Calu3 (cell line): Measurements from ENCODE around the gene TLCD3A. TPM values are rescaled to one million over a fixed set of nuclear protein-coding genes. Genes with fewer than 3 reads are reported as not detected.

ENCODE experiments used
- BruUV-seq: library from RNA; stranded (reverse); fragments of 400-500 nt; replicated peaks from 2 replicates; lab custom pipeline; 2021; lab: Mats Ljungman, UMichigan
- CTCF ChIA-PET: fragments of 300-600 bp; sonication (Branson Sonifier 250); formaldehyde crosslinking; loops from one replicate; lab custom pipeline; 2022; ENCODE audit warnings: antibody characterized with exemption; lab: Charles Lee
- DNase-seq: peaks from one replicate; pipeline ENCODE4 v3.0.0; 2022
- H3K27ac Mint-ChIP-seq: one replicate; pipeline ENCODE4 v1.8.0; 2022; ENCODE audit warnings: mixed read lengths; ENCODE audit not compliant: unreplicated experiment
- H3K27me3 Mint-ChIP-seq: one replicate; pipeline ENCODE4 v1.8.0; 2022; ENCODE audit warnings: mixed read lengths; ENCODE audit not compliant: unreplicated experiment
- H3K36me3 Mint-ChIP-seq: one replicate; pipeline ENCODE4 v1.8.0; 2022; ENCODE audit warnings: mild to moderate bottlenecking, moderate library complexity, mixed read lengths; ENCODE audit not compliant: insufficient read depth, unreplicated experiment
- H3K4me1 Mint-ChIP-seq: one replicate; pipeline ENCODE4 v1.8.0; 2022; ENCODE audit warnings: mild to moderate bottlenecking, low read depth, mixed read lengths; ENCODE audit not compliant: unreplicated experiment
- H3K4me3 Mint-ChIP-seq: one replicate; pipeline ENCODE4 v1.8.0; 2022; ENCODE audit warnings: mild to moderate bottlenecking, low read depth, moderate library complexity, mixed read lengths; ENCODE audit not compliant: unreplicated experiment
- H3K9me3 Mint-ChIP-seq: one replicate; pipeline ENCODE4 v1.8.0; 2022; ENCODE audit warnings: low read depth, mixed read lengths; ENCODE audit not compliant: unreplicated experiment
- CTCF ChIP-seq: fragments of 200-600 bp; IDR thresholded peaks from one replicate; pipeline ENCODE4 v1.8.0; 2022; ENCODE audit warnings: antibody characterized with exemption; ENCODE audit not compliant: unreplicated experiment
- intact Hi-C: fragments of 100-400 bp; cut with micrococcal nuclease; formaldehyde crosslinking; loops from one replicate; pipeline ENCODE4 v1.10.0; 2022; ENCODE audit not compliant: unreplicated experiment
- total RNA-seq: library from RNA; stranded (reverse); gene quantifications from 2 replicates; pipeline ENCODE4 v1.2.3, GENCODE V29; 2022

The TLCD3A gene
- total RNA-seq, 1 experiment from 2014 or later = 20.3 TPM

DNA sequence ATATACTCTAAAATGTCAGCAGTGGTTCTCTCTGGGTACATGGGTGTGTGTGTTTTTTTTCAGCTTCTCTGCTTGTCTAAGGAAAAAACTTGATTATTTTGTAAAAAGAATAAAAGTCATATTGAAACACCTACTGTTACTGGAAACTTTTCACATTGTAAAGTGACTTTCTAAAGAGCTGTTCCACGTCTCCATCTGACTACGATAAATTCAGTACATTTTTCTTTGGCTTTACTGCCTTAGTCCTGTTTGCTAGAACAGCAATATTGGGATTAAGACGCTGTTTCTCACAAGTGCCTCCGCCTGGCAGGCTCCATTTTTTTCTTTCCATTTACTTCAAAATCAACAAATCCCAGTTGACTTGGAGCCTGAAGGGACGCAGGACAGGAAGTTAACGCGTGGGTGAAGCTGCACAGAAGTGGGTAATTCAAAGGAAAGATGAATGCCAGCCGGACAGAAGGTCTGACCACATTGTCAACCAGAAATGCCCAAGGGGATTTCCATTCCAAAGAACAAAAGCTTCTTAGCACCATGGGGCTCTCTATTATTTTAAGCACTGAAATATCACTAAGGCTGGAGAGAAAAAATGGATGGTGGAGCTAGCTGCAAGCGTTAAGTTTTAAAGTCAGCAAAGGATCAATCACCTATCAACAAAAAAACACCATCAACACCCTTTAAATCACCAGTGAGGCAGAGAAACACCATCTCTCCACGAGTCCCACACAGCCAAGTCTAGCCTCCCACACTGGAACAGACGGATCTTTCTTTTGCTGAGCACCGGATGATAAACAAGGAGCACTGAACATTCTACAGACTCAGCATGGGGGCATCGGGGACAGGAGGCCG, 41.3 kb downstream of the TLCD3A start:
- Mint-ChIP-seq H3K27ac (no peak overlapping the region), H3K4me1 (no peaks in the 10 kb centered on the region), H3K4me3 (no peak overlapping the region), H3K27me3 (no peaks in the 10 kb centered on the region), H3K36me3 (peaks cover 35% of the 10 kb centered on the region), H3K9me3 (no peaks in the 10 kb centered on the region)
- CTCF ChIA-PET = no interaction called here
- intact Hi-C loops = no loop called here
- no TSS peak for BruUV-seq
- no peak for TF ChIP-seq CTCF
- no peak for DNase-seq

GRCh38 chr17:774313-774584, 41.9 kb downstream of the TLCD3A start:
- no peak for DNase-seq
- no TSS peak for BruUV-seq
- no peaks in the 10 kb centered on the region for H3K4me1 Mint-ChIP-seq
- peaks cover 35% of the 10 kb centered on the region for H3K36me3 Mint-ChIP-seq
- no peak overlapping the region for H3K4me3 Mint-ChIP-seq
- H3K9me3 Mint-ChIP-seq = no peaks in the 10 kb centered on the region
- no peak for TF ChIP-seq CTCF
- no peaks in the 10 kb centered on the region for H3K27me3 Mint-ChIP-seq
- CTCF ChIA-PET = no interaction called here
- intact Hi-C loops = no loop called here
- no peak overlapping the region for H3K27ac Mint-ChIP-seq

GRCh38 chr17:778096-778495, 45.7 kb downstream of the TLCD3A start:
- peaks cover 42% of the 10 kb centered on the region for H3K36me3 Mint-ChIP-seq
- H3K4me1 Mint-ChIP-seq = no peaks in the 10 kb centered on the region
- no TSS peak for BruUV-seq
- CTCF ChIA-PET = interaction anchor here (0.9 kb wide), 1 partner anchor 21 kb away, joined by 3 read pairs; no protein-coding TSS in a partner anchor
- no peak for TF ChIP-seq CTCF
- no peaks in the 10 kb centered on the region for H3K27me3 Mint-ChIP-seq
- H3K4me3 Mint-ChIP-seq = no peak overlapping the region
- H3K27ac Mint-ChIP-seq = no peak overlapping the region
- DNase-seq = no peak
- no peaks in the 10 kb centered on the region for H3K9me3 Mint-ChIP-seq
- intact Hi-C loops = no loop called here

DNA sequence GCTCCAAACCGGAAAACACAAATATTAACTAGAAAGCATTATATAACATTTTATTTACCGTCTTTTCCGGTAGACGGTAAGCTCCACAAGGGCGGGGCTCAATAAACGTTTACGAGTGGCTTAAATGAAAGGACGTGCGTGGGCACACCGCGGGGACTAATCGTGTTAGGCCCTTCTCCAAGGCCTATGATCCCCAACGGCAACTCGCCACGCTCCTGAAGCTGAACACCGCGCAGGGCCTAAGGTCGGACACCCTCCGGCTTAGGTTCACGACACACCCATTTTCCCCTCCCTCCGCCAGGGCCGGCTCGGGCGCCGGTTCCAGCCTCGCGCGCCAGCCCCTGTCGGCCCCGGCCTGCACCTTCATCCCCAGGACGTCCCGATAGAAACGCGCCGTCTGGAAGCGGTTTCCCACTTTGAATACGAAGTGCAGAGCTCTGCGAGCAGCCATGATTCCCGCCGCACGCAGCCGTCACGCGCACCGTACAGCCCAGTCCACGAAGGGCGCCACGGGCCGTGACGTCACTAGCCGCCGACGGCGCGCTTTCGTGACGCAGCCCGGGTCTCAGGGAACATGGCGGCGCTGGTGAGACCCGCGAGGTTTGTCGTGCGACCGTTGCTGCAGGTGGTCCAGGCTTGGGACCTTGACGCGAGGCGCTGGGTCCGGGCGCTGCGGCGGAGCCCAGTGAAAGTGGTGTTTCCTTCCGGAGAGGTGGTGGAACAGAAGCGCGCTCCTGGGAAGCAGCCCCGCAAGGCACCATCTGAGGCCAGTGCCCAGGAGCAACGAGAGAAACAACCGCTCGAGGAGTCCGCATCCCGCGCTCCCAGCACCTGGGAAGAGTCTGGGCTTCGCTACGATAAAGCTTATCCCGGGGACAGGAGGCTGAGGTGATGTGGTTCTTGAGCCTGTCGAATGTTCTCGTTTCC, 49.7 kb downstream of the TLCD3A start, which contains the start of the genes GLOD4 and MRM3:
Gene GLOD4, minus strand, starts transcription at position 476 of the 927 bp plus-strand sequence. Its CDS starts 25 bp downstream, at position 451.
Gene MRM3, plus strand, starts transcription at position 549 of the 927 bp plus-strand sequence. Its CDS starts 26 bp downstream, at position 575.
- Mint-ChIP-seq H3K4me3 (peak within 1 kb of the TSS; percentile 94), H3K36me3 (peaks cover 27% of the 10 kb centered on the region)

More for the DNA sequence above, 49.7 kb downstream of the TLCD3A start, which contains the start of the genes GLOD4 and MRM3:
- Mint-ChIP-seq H3K4me1 (no peaks in the 10 kb centered on the region), H3K9me3 (no peaks in the 10 kb centered on the region), H3K27ac (peak within 1 kb of the TSS; percentile 91), H3K27me3 (no peaks in the 10 kb centered on the region)
- no peak for TF ChIP-seq CTCF
- intact Hi-C loops = no loop called here
- peak; percentile 88 for DNase-seq
- TSS peak; percentile 58 for BruUV-seq
- CTCF ChIA-PET = interaction anchor here (0.7 to 0.9 kb wide), 2 partner anchors 81 to 215 kb away, joined by 3 read pairs; partner anchors contain the start of gene TIMM22
